MCF 10A (cell line): Measurements from ENCODE around the gene CTTNBP2. TPM values are rescaled to one million over a fixed set of nuclear protein-coding genes. Genes with fewer than 3 reads are reported as not detected.
A peak's percentile ranks its signal among the peaks of the same experiment; 100 is the strongest.

Experiments used
- BruUV-seq: library from RNA; stranded (reverse); fragments of 400-500 nt; replicated peaks from 2 replicates; lab custom pipeline; 2021; lab: Mats Ljungman, UMichigan
- CTCF ChIA-PET: fragments of 300-600 bp; sonication (Branson Sonifier 250); formaldehyde crosslinking; extraction: SDS; loops from one replicate; lab custom pipeline; 2021; ENCODE audit warnings: antibody characterized with exemption, inconsistent platforms; lab: Yijun Ruan, JAX
- POLR2A ChIA-PET: fragments of 300-600, 350-650 bp; sonication (Branson Sonifier 250); formaldehyde crosslinking; extraction: SDS; loops from one replicate; lab custom pipeline; 2020; ENCODE audit warnings: antibody characterized with exemption, inconsistent platforms; lab: Yijun Ruan, JAX
- DNase-seq: peaks from one replicate; pipeline ENCODE4 v3.0.0-alpha.2; 2018; ENCODE audit not compliant: unreplicated experiment
- H3K27ac Mint-ChIP-seq: one replicate; pipeline ENCODE4 v1.8.0; 2022; ENCODE audit warnings: mild to moderate bottlenecking, low read depth, mixed read lengths; ENCODE audit not compliant: unreplicated experiment
- H3K27me3 Mint-ChIP-seq: one replicate; pipeline ENCODE4 v1.8.0; 2022; ENCODE audit warnings: mixed read lengths; ENCODE audit not compliant: insufficient read depth, unreplicated experiment
- H3K36me3 Mint-ChIP-seq: one replicate; pipeline ENCODE4 v1.8.0; 2022; ENCODE audit warnings: mild to moderate bottlenecking, moderate library complexity, mixed read lengths; ENCODE audit not compliant: insufficient read depth, unreplicated experiment
- H3K4me1 Mint-ChIP-seq: one replicate; pipeline ENCODE4 v1.8.0; 2022; ENCODE audit warnings: mixed read lengths; ENCODE audit not compliant: insufficient read depth, unreplicated experiment
- H3K4me3 Mint-ChIP-seq: one replicate; pipeline ENCODE4 v1.8.0; 2022; ENCODE audit warnings: mild to moderate bottlenecking, moderate library complexity, mixed read lengths; ENCODE audit not compliant: unreplicated experiment
- H3K9me3 Mint-ChIP-seq: one replicate; pipeline ENCODE4 v1.8.0; 2022; ENCODE audit warnings: mixed read lengths; ENCODE audit not compliant: unreplicated experiment
- CTCF ChIP-seq: fragments of 200-600 bp; IDR thresholded peaks from one replicate; pipeline ENCODE4 v1.8.0; 2022; ENCODE audit warnings: antibody characterized with exemption, mild to moderate bottlenecking; ENCODE audit not compliant: unreplicated experiment
- intact Hi-C: fragments of 100-400 bp; cut with micrococcal nuclease; formaldehyde crosslinking; loops from 2 replicates; pipeline ENCODE4 v1.14.1; 2022
- total RNA-seq: library from RNA; stranded (reverse); gene quantifications from 2 replicates; pipeline ENCODE4 v1.2.3, GENCODE V29; 2022

The CTTNBP2 gene
- total RNA-seq, 1 experiment from 2014 or later, result 0.98 TPM

GRCh38 chr7:117808910-117809705 is 64.1 kb downstream of the CTTNBP2 start:
- H3K36me3 Mint-ChIP-seq, result no peaks in the 10 kb centered on the region
- intact Hi-C loops, result no loop called here
- ChIA-PET CTCF (interaction anchor here (0.6 kb wide), 1 partner anchor 522 kb away, joined by 3 read pairs; no protein-coding TSS in a partner anchor), POLR2A (interaction anchor here (0.7 to 0.9 kb wide), 2 partner anchors 8 to 9 kb away, joined by 3 to 4 read pairs; no protein-coding TSS in a partner anchor)
- H3K4me1 Mint-ChIP-seq, result peaks cover 6% of the 10 kb centered on the region
- BruUV-seq, result no TSS peak
- peaks cover 28% of the 10 kb centered on the region for H3K27me3 Mint-ChIP-seq
- no peak for TF ChIP-seq CTCF
- no peaks in the 10 kb centered on the region for H3K9me3 Mint-ChIP-seq
- H3K4me3 Mint-ChIP-seq, result no peak overlapping the region
- DNase-seq, result no peak
- no peak overlapping the region for H3K27ac Mint-ChIP-seq

- Mint-ChIP-seq H3K27me3 (peaks cover 32% of the 10 kb centered on the region), H3K9me3 (no peaks in the 10 kb centered on the region), H3K27ac (no peak overlapping the region), H3K36me3 (no peaks in the 10 kb centered on the region), H3K4me1 (peaks cover 10% of the 10 kb centered on the region), H3K4me3 (no peak overlapping the region)
- CTCF ChIA-PET, result interaction anchor here (0.5 to 0.6 kb wide), 2 partner anchors 161 to 523 kb away, joined by 3 read pairs; no protein-coding TSS in a partner anchor
- peak; percentile 57 for DNase-seq
- POLR2A ChIA-PET, result interaction anchor here (0.7 kb wide), 1 partner anchor 30 kb away, joined by 3 read pairs; no protein-coding TSS in a partner anchor
- BruUV-seq, result no TSS peak
- intact Hi-C loops, result no loop called here
- TF ChIP-seq CTCF, result no peak
Observed at GRCh38 chr7:117808341-117808757, 64.9 kb downstream of the CTTNBP2 start.

- peaks cover 14% of the 10 kb centered on the region for H3K4me1 Mint-ChIP-seq
- intact Hi-C loops, result no loop called here
- peaks cover 32% of the 10 kb centered on the region for H3K27me3 Mint-ChIP-seq
- H3K27ac Mint-ChIP-seq, result no peak overlapping the region
- no peaks in the 10 kb centered on the region for H3K9me3 Mint-ChIP-seq
- no peaks in the 10 kb centered on the region for H3K36me3 Mint-ChIP-seq
- BruUV-seq, result no TSS peak
- CTCF ChIA-PET, result interaction anchor here (0.8 kb wide), 1 partner anchor 388 kb away, joined by 3 read pairs; no protein-coding TSS in a partner anchor
- no peak overlapping the region for H3K4me3 Mint-ChIP-seq
- POLR2A ChIA-PET, result interaction anchor here (0.5 to 0.7 kb wide), 2 partner anchors 30 to 94 kb away, joined by 3 read pairs; no protein-coding TSS in a partner anchor
- no peak for DNase-seq
- TF ChIP-seq CTCF, result no peak
Observed at GRCh38 chr7:117807676-117808075, 65.6 kb downstream of the CTTNBP2 start.

- no peak overlapping the region for H3K27ac Mint-ChIP-seq
- no peak for TF ChIP-seq CTCF
- no TSS peak for BruUV-seq
- CTCF ChIA-PET, result interaction anchor here (1.0 kb wide), 1 partner anchor 13 kb away, joined by 3 read pairs; no protein-coding TSS in a partner anchor
- no peak overlapping the region for H3K4me3 Mint-ChIP-seq
- peaks cover 14% of the 10 kb centered on the region for H3K4me1 Mint-ChIP-seq
- intact Hi-C loops, result no loop called here
- H3K27me3 Mint-ChIP-seq, result peaks cover 32% of the 10 kb centered on the region
- DNase-seq, result no peak
- H3K36me3 Mint-ChIP-seq, result no peaks in the 10 kb centered on the region
- POLR2A ChIA-PET, result interaction anchor here (0.7 kb wide), 1 partner anchor 584 kb away, joined by 3 read pairs; no protein-coding TSS in a partner anchor
- H3K9me3 Mint-ChIP-seq, result no peaks in the 10 kb centered on the region
Observed at GRCh38 chr7:117806011-117806410, 67.2 kb downstream of the CTTNBP2 start.
